ENCODE results near the gene KRTAP9-2. TPM values are rescaled to one million over a fixed set of nuclear protein-coding genes. Genes with fewer than 3 reads are reported as not detected.
"Not testable (repeated sequence)": the region's sequence is repeated elsewhere in the genome, so short reads cannot be mapped to it uniquely, and the experiment has no call there.

The KRTAP9-2 gene
- total RNA-seq, 1 donor from 2014 or later: not detected

GRCh38 chr17:41237116-41237515 is 10.7 kb downstream of the KRTAP9-2 start:
- DNase-seq: not testable (repeated sequence)

- not testable (repeated sequence) for DNase-seq
Observed at GRCh38 chr17:41237949-41238437, 11.5 kb downstream of the KRTAP9-2 start, which contains the start of gene KRTAP9-8. Gene KRTAP9-8 (plus strand): TSS chr17:41237999. CDS start chr17:41238052, 53 bp downstream.

- DNase-seq: not testable (repeated sequence)
Observed at GRCh38 chr17:41246995-41247787, 20.7 kb downstream of the KRTAP9-2 start.

GRCh38 chr17:41249637-41250240 is 23.3 kb downstream of the KRTAP9-2 start, which contains the start of gene KRTAP9-4:
Gene KRTAP9-4 (plus strand): TSS chr17:41249687. CDS start chr17:41249721, 34 bp downstream.
- DNase-seq: not testable (repeated sequence)

- DNase-seq: no peak
Observed at GRCh38 chr17:41251261-41251660, 24.8 kb downstream of the KRTAP9-2 start.

- DNase-seq: no peak
Observed at GRCh38 chr17:41254861-41255260, 28.4 kb downstream of the KRTAP9-2 start.

- DNase-seq: not testable (repeated sequence)
Observed at GRCh38 chr17:41255381-41256290, 29.2 kb downstream of the KRTAP9-2 start, which contains the start of gene KRTAP9-9. Gene KRTAP9-9 (plus strand): TSS chr17:41255384.

GRCh38 chr17:41256291-41256685 is 29.8 kb downstream of the KRTAP9-2 start:
- DNase-seq: no peak

GRCh38 chr17:41258406-41258805 is 32.0 kb downstream of the KRTAP9-2 start:
- no peak for DNase-seq

- DNase-seq: no peak
Observed at GRCh38 chr17:41263212-41263611, 36.8 kb downstream of the KRTAP9-2 start.

GRCh38 chr17:41264599-41264998 is 38.2 kb downstream of the KRTAP9-2 start:
- no peak for DNase-seq

- DNase-seq: no peak
Observed at GRCh38 chr17:41265078-41265477, 38.6 kb downstream of the KRTAP9-2 start, which contains the start of gene KRTAP9-6. Gene KRTAP9-6 (plus strand): TSS chr17:41265378. CDS start chr17:41265378, 0 bp downstream.

GRCh38 chr17:41267711-41268110 is 41.3 kb downstream of the KRTAP9-2 start:
- DNase-seq: no peak

- not testable (repeated sequence) for DNase-seq
Observed at GRCh38 chr17:41271323-41271722, 44.9 kb downstream of the KRTAP9-2 start.

GRCh38 chr17:41271858-41272257 is 45.4 kb downstream of the KRTAP9-2 start:
- no peak for DNase-seq

- not testable (repeated sequence) for DNase-seq
Observed at GRCh38 chr17:41275648-41276190, 49.3 kb downstream of the KRTAP9-2 start, which contains the start of gene KRTAP9-7. Gene KRTAP9-7 (plus strand): TSS chr17:41275698. CDS start chr17:41275698, 0 bp downstream.

Other genes with a start within 250 kb of the KRTAP9-2 start
- gene KRT40, start 242.3 kb upstream of the KRTAP9-2 start, total RNA-seq: not detected in 2 replicates
- gene KRTAP3-3, start 232.5 kb upstream of the KRTAP9-2 start, total RNA-seq: not detected in 2 replicates
- gene KRTAP3-2, start 226.7 kb upstream of the KRTAP9-2 start, total RNA-seq: not detected in 2 replicates
- not detected in 2 replicates for gene KRTAP3-1, start 217.5 kb upstream of the KRTAP9-2 start, total RNA-seq
- gene KRTAP1-5, start 199.4 kb upstream of the KRTAP9-2 start, total RNA-seq: not detected in 2 replicates
- not detected in 2 replicates for gene KRTAP1-4, start 196.5 kb upstream of the KRTAP9-2 start, total RNA-seq
- gene KRTAP1-3, start 191.8 kb upstream of the KRTAP9-2 start, total RNA-seq: not detected in 2 replicates
- not detected in 2 replicates for gene KRTAP1-1, start 185.2 kb upstream of the KRTAP9-2 start, total RNA-seq
- not detected in 2 replicates for gene KRTAP2-1, start 179.3 kb upstream of the KRTAP9-2 start, total RNA-seq
- not detected in 2 replicates for gene KRTAP2-2, start 171.4 kb upstream of the KRTAP9-2 start, total RNA-seq
- not detected in 2 replicates for gene KRTAP2-3, start 166.5 kb upstream of the KRTAP9-2 start, total RNA-seq
- not detected in 2 replicates for gene KRTAP2-4, start 160.8 kb upstream of the KRTAP9-2 start, total RNA-seq
- gene KRTAP4-7, start 142.5 kb upstream of the KRTAP9-2 start, total RNA-seq: not detected in 2 replicates
- not detected in 2 replicates for gene KRTAP4-8, start 128.5 kb upstream of the KRTAP9-2 start, total RNA-seq
- not detected in 2 replicates for gene KRTAP4-16, start 124.4 kb upstream of the KRTAP9-2 start, total RNA-seq
- gene KRTAP4-9, start 121.3 kb upstream of the KRTAP9-2 start, total RNA-seq: not detected in 2 replicates
- gene KRTAP4-11, start 108.3 kb upstream of the KRTAP9-2 start, total RNA-seq: not detected in 2 replicates
- gene KRTAP4-12, start 102.5 kb upstream of the KRTAP9-2 start, total RNA-seq: not detected in 2 replicates
- gene KRTAP4-6, start 86.1 kb upstream of the KRTAP9-2 start, total RNA-seq: 0.19 TPM in 1 of 2 replicates, not detected in the other
- not detected in 2 replicates for gene KRTAP4-5, start 76.8 kb upstream of the KRTAP9-2 start, total RNA-seq
- not detected in 2 replicates for gene KRTAP4-4, start 65.9 kb upstream of the KRTAP9-2 start, total RNA-seq
- gene KRTAP4-3, start 58.4 kb upstream of the KRTAP9-2 start, total RNA-seq: not detected in 2 replicates
- not detected in 2 replicates for gene KRTAP4-2, start 48.4 kb upstream of the KRTAP9-2 start, total RNA-seq
- gene KRTAP4-1, start 41.7 kb upstream of the KRTAP9-2 start, total RNA-seq: not detected in 2 replicates
- gene KRTAP9-1, start 36.8 kb upstream of the KRTAP9-2 start, total RNA-seq: not detected in 2 replicates
- not detected in 2 replicates for gene KRTAP9-3, start 5.8 kb downstream of the KRTAP9-2 start, total RNA-seq
- gene KRTAP9-8, start 11.4 kb downstream of the KRTAP9-2 start, total RNA-seq: not detected in 2 replicates
- not detected in 2 replicates for gene KRTAP9-4, start 23.0 kb downstream of the KRTAP9-2 start, total RNA-seq
- not detected in 2 replicates for gene KRTAP9-9, start 28.7 kb downstream of the KRTAP9-2 start, total RNA-seq
- not detected in 2 replicates for gene KRTAP9-6, start 38.7 kb downstream of the KRTAP9-2 start, total RNA-seq
- gene KRTAP9-7, start 49.0 kb downstream of the KRTAP9-2 start, total RNA-seq: not detected in 2 replicates
- gene KRTAP29-1, start 76.2 kb downstream of the KRTAP9-2 start, total RNA-seq: not detected in 2 replicates
- gene KRTAP16-1, start 82.7 kb downstream of the KRTAP9-2 start, total RNA-seq: 0.05 TPM in 1 of 2 replicates, not detected in the other
- gene KRTAP17-1, start 89.1 kb downstream of the KRTAP9-2 start, total RNA-seq: not detected in 2 replicates
- not detected in 2 replicates for gene KRT33A, start 124.2 kb downstream of the KRTAP9-2 start, total RNA-seq
- not detected in 2 replicates for gene KRT33B, start 143.2 kb downstream of the KRTAP9-2 start, total RNA-seq
- gene KRT34, start 155.7 kb downstream of the KRTAP9-2 start, total RNA-seq: 0.51 TPM in 1 of 2 replicates, not detected in the other
- gene KRT31, start 171.0 kb downstream of the KRTAP9-2 start, total RNA-seq: not detected in 2 replicates
- not detected in 2 replicates for gene KRT37, start 197.9 kb downstream of the KRTAP9-2 start, total RNA-seq
- gene KRT38, start 214.3 kb downstream of the KRTAP9-2 start, total RNA-seq: not detected in 2 replicates
- gene KRT32, start 240.7 kb downstream of the KRTAP9-2 start, total RNA-seq: not detected in 2 replicates